Retina (tissue), 1 donor: ENCODE data around the gene TMEM259.

Experiments
- DNase-seq: peaks from one replicate; pipeline ENCODE4 v3.0.0-alpha.2; 2016

The TMEM259 gene

DNA sequence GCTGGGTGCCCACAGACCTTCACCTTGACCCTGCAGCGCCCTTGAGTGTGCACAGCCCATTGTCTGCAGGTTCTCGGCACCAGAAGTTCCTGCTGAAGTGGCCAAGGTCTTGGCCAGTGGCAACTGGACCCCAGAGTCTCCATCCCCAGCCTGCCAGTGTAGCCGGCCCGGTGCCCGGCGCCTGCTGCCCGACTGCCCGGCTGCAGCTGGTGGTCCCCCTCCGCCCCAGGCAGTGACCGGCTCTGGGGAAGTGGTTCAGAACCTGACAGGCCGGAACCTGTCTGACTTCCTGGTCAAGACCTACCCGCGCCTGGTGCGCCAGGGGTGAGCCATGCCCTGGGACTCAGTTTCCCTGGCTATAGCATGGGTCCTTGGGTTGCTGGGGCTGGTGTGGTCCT, 34.1 kb upstream of the TMEM259 start:
- DNase-seq = no peak

DNA sequence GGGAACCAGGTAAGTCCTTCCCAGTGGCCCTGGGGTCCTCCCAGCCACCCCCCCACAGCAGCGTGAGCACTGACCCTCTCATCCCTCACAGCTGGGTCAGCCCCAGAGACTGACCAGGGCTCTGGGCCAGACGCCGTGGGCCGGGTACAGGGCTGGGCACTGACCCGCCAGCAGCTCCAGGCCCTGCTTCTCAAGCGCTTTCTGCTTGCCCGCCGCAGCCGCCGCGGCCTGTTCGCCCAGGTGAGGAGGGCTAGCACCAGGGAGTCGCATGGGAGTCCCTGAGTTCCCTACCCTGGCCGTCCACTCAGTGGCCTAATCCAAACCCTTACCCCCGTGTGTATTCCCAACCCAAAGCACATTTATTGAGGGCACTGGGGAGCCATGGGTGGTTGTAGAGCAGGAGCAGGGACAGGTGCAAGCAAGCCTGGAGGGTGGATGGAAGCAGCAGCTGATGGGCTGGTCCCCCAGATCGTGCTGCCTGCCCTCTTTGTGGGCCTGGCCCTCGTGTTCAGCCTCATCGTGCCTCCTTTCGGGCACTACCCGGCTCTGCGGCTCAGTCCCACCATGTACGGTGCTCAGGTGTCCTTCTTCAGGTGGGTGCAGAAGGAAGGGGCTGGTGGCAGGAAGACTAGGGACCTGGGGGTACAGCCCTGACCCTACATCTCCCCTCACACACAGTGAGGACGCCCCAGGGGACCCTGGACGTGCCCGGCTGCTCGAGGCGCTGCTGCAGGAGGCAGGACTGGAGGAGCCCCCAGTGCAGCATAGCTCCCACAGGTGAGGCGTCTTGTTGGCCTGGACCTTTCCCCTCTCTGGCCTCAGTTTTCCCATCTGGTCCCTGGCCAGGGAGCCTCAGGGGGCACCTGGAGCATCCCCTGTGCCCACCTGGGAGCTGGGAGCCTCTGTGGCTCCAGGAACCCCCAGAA, 33.4 kb upstream of the TMEM259 start:
- no peak for DNase-seq

DNA sequence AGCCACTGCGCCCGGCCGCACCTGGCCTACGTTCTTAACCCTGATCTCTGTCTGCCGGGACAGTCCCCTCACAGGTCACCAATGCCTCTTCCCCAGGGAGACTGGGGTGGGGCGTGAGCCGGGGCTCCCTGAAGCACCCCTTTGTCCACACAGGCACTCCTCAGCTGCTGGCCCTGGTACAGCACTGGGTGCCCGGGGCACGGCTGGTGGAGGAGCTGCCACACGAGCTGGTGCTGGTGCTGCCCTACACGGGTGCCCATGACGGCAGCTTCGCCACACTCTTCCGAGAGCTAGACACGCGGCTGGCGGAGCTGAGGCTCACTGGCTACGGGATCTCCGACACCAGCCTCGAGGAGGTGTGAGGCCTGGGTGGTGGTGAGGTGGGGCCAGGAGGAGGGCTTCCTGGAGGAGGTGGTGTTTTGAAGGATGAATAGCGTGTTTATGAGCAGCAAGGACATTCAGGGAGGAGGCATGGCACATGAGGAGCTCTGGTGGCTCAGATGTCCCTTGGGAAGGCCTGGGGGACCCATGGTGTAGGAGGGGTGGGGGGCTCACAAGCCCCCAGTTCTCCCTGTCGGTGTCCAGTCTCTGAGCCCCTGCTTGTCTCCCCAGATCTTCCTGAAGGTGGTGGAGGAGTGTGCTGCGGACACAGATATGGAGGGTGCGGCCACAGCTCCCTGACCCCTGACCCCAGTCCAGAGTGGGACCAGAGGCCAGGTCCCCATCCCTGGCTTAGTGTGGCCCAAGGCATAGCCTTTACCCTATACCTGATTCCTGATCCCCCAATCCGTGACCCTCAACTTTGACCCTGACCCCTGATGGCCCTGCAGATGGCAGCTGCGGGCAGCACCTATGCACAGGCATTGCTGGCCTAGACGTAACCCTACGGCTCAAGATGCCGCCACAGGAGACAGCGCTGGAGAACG, 32.5 kb upstream of the TMEM259 start:
- DNase-seq = no peak

DNA sequence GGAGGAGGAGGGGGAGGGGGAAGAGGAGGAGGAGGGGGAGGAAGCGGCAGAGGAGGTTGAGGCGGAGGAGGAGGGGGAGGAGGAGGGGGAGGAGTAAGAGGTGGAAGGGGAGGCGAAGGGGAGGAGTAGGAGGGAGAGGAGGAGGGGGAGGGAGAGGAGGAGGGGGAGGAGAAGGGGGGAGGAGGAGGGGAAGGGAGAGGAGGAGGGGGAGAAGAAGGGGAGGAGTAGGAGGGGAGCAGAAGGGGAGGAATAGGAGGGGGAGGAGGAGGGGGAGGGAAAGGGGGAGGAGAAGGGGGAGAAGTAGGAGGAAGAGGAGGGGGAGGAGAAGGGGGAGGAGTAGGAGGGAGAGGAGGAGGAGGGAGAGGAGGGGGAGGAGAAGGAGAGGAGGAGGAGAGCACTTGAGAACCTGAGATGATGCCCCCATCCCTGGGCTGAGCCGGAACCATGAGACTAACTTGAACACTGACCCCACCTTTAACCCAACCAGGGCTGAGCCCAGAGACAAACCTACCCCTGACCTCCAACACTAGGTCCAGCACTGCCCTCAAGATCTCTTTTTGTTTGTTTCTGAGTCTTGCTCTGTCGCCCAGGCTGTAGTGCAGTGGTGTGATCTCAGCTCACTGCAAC, 31.5 kb upstream of the TMEM259 start:
- DNase-seq = no peak

DNA sequence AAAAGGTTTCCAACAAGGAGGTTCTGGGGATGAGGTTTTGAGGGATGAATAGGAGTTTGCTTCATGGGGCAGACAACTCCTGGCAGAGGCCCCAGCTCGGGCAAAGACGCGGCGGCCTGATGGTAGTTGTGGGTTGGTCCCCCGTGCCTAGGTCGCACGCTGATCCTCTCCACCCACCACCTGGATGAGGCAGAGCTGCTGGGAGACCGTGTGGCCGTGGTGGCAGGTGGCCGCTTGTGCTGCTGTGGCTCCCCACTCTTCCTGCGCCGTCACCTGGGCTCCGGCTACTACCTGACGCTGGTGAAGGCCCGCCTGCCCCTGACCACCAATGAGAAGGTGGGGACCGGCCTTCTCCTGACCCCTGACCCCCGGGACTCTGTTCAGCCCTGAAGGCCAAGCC, 30.9 kb upstream of the TMEM259 start:
- no peak for DNase-seq

DNA sequence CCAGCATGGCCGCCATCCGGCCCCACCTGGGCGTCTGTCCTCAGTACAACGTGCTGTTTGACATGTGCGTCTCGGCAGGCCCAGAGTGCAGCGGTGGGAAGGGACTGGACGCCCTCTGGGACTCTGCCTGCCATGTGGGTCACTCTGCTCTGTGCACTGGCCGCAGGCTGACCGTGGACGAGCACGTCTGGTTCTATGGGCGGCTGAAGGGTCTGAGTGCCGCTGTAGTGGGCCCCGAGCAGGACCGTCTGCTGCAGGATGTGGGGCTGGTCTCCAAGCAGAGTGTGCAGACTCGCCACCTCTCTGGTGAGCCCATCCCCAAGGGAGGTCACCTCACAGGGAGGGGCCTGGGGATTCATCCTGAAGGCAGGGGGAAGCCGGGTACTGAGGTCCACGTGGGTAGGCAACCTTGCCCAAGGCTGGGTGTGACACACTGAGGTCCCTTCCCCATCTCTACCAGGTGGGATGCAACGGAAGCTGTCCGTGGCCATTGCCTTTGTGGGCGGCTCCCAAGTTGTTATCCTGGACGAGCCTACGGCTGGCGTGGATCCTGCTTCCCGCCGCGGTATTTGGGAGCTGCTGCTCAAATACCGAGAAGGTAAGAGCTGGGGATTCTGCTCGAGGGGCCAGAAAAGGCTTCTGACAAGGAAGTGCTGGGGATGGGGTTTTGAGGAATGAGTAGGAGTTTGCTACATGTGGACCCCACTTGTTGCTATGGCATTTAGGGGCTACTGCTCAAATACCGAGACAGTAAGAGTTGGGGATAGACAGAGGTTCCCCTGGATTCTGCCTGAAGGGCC, 30.3 kb upstream of the TMEM259 start:
- no peak for DNase-seq

DNA sequence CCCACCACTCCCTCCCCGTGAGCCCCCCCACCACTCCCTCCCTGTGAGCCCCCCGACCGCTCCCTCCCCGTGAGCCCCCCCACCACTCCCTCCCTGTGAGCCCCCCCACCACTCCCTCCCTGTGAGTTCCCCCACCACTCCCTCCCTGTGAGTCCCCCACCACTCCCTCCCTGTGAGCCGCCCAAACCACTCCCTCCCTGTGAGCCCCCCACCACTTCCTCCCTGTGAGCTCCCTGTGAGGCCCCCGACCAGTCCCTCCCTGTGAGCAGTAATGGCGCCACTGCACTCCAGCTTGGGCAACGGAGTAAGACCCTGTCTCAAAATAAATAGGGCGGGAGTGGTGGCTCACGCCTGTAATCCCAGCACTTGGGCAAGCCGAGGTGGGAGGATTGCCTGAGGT, 28.9 kb upstream of the TMEM259 start:
- DNase-seq = no peak

DNA sequence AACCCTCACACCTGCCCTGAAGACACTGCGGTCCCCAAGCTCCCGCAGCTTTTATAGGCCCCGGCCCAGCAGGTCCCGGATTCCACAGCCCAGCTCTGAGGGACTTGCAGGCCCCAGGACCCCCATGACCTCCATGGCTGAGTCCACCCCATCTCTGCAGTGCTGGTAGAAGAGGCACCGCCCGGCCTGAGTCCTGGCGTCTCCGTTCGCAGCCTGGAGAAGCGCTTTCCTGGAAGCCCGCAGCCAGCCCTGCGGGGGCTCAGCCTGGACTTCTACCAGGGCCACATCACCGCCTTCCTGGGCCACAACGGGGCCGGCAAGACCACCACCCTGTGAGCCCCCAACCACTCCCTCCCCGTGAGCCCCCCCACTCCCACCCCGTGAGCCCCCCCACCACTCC, 28.2 kb upstream of the TMEM259 start:
- DNase-seq = no peak

DNA sequence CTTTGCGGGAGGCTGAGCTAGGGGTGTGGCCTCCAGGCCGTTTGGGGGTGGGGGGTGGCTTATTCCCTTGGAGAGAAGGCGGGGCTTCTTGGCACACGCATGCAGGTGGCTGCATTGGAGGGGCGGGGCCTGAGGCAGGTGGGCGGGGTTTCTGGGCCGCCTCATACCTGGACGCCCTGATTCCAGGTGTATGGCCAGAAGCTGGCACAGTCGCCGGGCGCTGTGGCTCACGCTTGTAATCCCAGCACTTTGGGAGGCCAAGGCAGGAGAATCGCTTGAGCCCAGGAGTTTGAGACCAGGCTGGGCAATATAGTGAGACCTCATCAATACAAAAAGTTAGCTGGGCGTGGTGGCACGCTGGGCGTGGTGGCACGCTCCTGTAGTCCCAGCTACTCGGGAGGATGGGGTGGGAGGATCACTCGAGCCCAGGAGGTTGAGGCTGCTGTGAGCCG, 26.8 kb upstream of the TMEM259 start:
- no peak for DNase-seq

DNA sequence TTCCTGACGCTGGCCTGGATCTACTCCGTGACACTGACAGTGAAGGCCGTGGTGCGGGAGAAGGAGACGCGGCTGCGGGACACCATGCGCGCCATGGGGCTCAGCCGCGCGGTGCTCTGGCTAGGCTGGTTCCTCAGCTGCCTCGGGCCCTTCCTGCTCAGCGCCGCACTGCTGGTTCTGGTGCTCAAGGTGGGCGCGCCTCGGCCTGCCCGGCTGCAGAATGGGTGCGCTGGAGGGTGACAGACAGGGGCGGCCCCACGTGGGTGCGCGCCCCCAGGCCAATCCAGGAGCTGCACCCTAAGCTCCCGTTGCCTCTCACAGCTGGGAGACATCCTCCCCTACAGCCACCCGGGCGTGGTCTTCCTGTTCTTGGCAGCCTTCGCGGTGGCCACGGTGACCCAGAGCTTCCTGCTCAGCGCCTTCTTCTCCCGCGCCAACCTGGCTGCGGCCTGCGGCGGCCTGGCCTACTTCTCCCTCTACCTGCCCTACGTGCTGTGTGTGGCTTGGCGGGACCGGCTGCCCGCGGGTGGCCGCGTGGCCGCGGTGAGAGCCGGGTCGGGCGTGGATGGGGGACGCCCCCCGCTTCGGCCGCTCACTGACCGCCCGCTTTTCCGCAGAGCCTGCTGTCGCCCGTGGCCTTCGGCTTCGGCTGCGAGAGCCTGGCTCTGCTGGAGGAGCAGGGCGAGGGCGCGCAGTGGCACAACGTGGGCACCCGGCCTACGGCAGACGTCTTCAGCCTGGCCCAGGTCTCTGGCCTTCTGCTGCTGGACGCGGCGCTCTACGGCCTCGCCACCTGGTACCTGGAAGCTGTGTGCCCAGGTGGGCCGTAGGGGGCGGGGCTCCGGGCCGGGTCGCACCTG, 26.1 kb upstream of the TMEM259 start:
- DNase-seq = no peak

DNA sequence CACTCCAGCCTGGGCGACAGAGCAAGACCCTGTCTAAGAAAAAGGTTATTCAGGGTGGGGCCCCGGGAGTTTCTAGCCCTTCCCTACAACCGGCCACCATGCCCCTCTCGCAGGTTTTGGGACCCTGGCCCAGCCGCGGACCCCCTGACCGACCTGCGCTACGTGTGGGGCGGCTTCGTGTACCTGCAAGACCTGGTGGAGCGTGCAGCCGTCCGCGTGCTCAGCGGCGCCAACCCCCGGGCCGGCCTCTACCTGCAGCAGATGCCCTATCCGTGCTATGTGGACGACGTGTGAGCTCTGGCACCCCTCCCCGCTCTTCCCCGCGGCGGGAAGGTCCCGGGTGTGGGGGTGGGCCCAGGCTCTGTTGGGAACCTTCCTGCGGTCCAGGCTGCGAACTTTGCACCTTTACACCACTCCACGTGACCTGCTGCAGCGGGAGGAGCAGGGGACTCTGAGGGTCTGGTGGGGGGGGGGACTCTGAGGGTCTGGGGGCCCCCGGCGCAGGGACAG, 25.2 kb upstream of the TMEM259 start:
- no peak for DNase-seq

DNA sequence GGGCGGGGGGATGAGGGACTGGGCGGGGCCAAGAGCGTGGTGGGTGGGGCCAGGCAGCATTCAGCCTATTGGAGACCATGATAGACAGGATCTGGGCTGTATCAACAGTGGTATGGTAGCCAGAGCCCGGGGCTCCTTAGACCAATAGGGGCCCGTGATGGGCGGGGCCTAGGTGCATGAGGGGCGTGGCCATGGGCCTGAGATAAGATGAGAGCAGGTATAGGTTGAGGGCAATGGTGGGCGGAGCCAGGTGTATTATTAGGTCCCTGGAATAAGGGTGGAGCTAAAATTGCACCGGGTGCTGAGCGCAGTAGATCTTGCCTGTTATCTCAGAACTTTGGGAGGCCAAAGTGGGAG, 24.3 kb upstream of the TMEM259 start:
- no peak for DNase-seq

DNA sequence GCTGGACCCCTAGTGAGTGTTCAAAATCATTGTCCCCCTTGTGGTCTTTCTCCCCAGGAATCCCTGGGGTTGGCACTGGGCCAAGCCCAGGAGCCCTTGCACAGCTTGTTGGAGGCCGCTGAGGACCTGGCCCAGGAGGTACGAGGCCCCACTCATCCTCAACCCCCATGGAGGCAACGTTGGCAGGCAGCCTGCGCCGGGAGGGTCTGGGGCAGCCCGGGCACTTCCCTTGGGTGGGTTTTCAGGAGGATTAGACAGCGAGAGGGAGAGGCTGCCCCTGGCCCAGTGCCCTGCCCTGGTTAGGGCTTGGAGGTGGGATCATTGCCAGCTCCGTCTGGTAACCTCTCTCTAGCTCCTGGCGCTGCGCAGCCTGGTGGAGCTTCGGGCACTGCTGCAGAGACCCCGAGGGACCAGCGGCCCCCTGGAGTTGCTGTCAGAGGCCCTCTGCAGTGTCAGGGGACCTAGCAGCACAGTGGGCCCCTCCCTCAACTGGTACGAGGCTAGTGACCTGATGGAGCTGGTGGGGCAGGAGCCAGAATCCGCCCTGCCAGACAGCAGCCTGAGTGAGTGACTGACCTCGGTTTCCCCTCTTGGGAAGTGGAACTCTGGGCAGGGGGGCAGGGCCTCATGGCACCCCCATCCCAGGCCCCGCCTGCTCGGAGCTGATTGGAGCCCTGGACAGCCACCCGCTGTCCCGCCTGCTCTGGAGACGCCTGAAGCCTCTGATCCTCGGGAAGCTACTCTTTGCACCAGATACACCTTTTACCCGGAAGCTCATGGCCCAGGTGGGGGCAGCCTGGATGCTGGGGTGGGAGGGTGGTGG, 22.0 kb upstream of the TMEM259 start:
- DNase-seq = no peak

DNA sequence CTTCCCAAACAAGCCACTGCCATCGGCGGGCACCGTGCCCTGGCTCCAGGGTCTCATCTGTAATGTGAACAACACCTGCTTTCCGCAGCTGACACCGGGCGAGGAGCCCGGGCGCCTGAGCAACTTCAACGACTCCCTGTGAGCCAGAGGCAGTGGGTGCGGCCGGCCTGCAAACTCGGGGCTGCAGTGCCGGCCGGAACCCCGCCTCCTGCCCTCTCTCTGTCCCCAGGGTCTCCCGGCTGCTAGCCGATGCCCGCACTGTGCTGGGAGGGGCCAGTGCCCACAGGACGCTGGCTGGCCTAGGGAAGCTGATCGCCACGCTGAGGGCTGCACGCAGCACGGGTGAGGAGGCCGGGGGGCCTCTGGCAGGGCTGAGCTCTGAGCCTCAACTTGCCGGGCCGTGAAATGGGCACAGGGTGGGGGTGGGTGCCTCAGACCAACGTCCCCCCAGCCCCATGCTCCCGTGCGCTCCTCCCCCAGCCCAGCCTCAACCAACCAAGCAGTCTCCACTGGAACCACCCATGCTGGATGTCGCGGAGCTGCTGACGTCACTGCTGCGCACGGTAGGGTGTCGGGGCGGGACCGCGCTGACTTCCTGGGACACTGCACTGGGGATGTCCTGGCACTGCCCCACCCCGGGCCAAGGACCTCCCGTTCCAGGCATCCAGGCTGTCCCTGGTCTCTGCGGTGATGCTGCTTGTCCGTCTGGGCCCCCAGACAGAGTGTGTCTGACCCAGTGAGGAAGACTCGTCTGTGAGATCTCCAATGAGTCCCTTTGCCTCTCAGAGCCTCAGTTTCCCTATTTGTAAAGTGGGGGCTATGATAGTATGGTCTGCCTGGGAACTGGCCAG, 21.1 kb upstream of the TMEM259 start:
- no peak for DNase-seq

DNA sequence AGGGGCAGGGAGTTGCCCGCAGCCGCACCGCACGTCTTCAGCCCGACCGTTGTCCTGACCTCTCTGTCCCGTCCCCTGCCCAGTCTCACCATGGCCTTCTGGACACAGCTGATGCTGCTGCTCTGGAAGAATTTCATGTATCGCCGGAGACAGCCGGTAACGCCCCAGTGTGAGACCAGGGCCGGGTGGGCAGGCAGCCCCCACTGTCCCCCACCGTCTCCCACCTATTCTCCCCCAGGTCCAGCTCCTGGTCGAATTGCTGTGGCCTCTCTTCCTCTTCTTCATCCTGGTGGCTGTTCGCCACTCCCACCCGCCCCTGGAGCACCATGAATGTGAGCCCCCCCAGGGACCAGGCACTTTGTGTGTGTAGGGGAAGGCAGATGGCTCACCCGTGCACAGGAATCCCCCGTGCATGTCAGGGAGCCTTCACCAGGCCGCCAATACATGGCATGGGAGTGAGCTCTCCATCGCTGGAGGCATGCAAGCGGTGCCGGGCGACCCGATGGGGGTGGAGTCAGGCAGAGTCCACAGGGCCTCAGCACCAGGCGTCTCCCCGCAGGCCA, 20.4 kb upstream of the TMEM259 start:
- DNase-seq = no peak

DNA sequence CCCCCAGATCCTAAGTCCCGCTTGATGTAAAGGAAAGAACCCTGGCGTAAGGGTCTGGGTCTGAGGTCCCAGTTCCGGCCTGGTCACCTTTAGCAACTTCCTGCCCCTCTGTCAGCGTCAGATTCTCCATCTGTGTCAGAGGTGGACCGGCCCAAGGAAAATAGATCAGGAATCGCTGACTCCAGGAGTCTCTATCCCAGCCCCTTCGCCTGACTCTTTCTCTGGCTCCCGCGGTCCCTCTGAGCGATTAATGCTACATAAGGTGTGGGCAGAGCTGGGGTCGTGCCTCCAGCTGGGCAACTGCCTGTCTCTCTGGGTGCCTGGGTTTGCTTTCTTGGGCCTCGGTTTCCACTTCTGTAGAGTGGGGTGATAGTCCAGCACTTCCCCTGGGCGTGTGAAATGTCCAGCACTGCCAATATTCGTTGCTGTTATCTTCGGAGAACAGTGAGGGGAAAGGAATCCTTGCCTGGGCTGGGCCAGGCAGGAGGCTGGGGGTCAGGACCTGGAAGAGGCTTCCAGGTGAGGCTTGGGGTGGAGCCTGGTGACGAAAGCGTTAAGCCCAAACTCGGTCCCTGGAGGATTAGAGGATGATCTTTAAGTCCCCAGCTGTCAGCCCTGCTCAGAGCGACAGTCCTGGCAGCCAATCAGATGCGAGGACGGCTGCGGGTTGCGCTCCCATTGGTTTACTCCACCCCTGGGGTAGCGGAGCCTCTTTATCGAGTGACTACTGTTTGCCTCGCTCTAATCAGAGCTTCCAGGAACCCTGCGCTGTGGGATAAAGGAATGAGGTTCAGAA, 19.8 kb upstream of the TMEM259 start:
- DNase-seq = peak; percentile 92

DNA sequence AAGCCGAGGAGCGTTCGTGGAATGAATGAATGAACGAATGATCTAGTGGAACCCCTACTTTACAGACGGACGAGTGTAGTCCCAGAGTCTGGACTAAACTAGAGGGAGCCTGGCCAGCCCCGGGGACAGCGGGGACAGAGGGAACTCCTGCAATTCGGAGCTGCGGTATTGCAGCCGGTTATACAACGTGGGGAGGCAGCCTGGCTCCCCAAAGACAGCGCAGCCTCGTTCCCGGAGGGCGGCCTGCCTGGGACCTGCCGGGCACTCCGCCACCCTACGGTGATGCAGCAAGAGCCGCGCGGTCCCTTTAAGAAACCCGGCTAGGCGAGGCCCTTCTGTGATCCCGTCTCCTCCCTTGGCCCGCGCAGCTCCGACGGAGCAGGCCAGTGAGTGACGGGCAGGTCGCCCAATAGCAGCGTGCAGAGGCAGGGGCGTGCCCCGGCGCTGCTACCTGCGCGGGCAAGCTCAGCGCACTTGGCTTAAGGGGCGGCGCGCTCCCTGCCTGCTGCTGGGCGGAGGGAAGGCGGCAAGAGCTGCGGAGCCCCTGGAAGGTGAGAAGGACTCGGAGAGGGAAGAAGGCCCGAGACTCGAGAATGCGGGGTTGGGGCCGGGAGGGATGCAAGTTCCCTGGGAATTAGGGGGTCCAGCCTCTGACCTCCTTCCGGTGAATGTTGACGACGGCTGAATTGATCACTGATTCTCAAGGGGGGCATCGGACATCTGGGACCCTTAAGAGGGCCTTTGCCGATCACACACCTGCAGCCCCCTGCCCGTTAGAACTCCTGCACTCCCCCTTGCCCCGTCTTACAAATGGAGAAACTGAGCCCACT, 18.9 kb upstream of the TMEM259 start, which contains the start of gene ABCA7:
Gene ABCA7, plus strand, starts transcription at position 462 of the 830 bp plus-strand sequence. CDS start 1,255 bp downstream, outside the sequence.
- DNase-seq = peak; percentile 97
